Measurements from ENCODE around the gene SMARCAD1.

The SMARCAD1 gene

GRCh38 chr4:94244829-94245185, 37.1 kb downstream of the SMARCAD1 start:
- TF ChIP-seq EZH2phosphoT487 (IDR thresholded peaks at IDR 0.05; ENCODE audit: low read depth), result no peak
- TF ChIP-seq, protein P1, sequence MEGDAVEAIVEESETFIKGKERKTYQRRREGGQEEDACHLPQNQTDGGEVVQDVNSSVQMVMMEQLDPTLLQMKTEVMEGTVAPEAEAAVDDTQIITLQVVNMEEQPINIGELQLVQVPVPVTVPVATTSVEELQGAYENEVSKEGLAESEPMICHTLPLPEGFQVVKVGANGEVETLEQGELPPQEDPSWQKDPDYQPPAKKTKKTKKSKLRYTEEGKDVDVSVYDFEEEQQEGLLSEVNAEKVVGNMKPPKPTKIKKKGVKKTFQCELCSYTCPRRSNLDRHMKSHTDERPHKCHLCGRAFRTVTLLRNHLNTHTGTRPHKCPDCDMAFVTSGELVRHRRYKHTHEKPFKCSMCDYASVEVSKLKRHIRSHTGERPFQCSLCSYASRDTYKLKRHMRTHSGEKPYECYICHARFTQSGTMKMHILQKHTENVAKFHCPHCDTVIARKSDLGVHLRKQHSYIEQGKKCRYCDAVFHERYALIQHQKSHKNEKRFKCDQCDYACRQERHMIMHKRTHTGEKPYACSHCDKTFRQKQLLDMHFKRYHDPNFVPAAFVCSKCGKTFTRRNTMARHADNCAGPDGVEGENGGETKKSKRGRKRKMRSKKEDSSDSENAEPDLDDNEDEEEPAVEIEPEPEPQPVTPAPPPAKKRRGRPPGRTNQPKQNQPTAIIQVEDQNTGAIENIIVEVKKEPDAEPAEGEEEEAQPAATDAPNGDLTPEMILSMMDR (IDR thresholded peaks at IDR 0.05; ENCODE audit: low read depth, low read length), result no peak
- no peak overlapping the region for H3K4me2 ChIP-seq (ENCODE audit: low read length)
- peaks cover 65% of the 10 kb centered on the region for H3K36me3 ChIP-seq (replicated peaks; ENCODE audit: low read depth, low read length)
- no peak overlapping the region for H3K27ac ChIP-seq (ENCODE audit: low read length)
- no peak overlapping the region for H3K4me3 ChIP-seq (ENCODE audit: low read length)
- H3K79me2 ChIP-seq (ENCODE audit: low read length), result no peaks in the 10 kb centered on the region
- no peaks in the 10 kb centered on the region for H4K20me1 ChIP-seq (ENCODE audit: insufficient read depth, low read length)
- peaks cover 6% of the 10 kb centered on the region for H3K4me1 ChIP-seq (ENCODE audit: low read length)
- no peak overlapping the region for H3K9ac ChIP-seq (ENCODE audit: low read length)
- no peaks in the 10 kb centered on the region for H3K27me3 ChIP-seq (ENCODE audit: low read depth, low read length)
- H3K9me3 ChIP-seq (ENCODE audit: insufficient read depth, low read length), result no peaks in the 10 kb centered on the region
- H2AFZ ChIP-seq (ENCODE audit: low read depth, low read length), result no peak overlapping the region

DNA sequence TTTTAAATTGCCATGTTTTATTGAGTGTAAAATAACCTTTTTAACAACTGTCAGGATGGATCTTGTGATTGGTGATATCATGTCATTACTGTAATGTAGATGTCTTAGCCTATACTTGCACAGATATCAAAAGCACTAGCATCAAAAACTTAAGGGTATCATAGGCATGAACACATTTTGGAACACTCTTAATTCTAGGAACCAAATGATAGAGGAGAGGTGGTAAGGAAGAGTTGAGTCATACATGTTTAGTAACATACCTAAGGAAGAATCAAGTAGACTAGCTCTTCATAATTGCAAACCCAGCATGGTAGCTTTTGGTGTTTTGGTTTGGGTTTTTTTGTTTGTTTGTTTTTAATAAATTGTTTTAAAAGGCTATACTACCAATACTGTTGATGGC, 43.4 kb downstream of the SMARCAD1 start:
- Histone ChIP-seq H3K36me3 (replicated peaks; ENCODE audit: low read depth, low read length) (peaks cover 56% of the 10 kb centered on the region), H3K27me3 (ENCODE audit: low read depth, low read length) (no peaks in the 10 kb centered on the region), H3K4me3 (ENCODE audit: low read length) (no peak overlapping the region), H3K79me2 (ENCODE audit: low read length) (no peaks in the 10 kb centered on the region), H3K4me2 (ENCODE audit: low read length) (no peak overlapping the region), H3K4me1 (ENCODE audit: low read length) (peaks cover 4% of the 10 kb centered on the region; the same call in 1 of the 2 replicates), H3K9me3 (ENCODE audit: insufficient read depth, low read length) (no peaks in the 10 kb centered on the region), H3K9ac (ENCODE audit: low read length) (no peak overlapping the region), H4K20me1 (ENCODE audit: insufficient read depth, low read length) (no peaks in the 10 kb centered on the region), H2AFZ (ENCODE audit: low read depth, low read length) (no peak overlapping the region), H3K27ac (ENCODE audit: low read length) (no peak overlapping the region)
- TF ChIP-seq, protein P1 (IDR thresholded peaks at IDR 0.05; ENCODE audit: low read depth, low read length), result no peak
- TF ChIP-seq EZH2phosphoT487 (IDR thresholded peaks at IDR 0.05; ENCODE audit: low read depth), result no peak

GRCh38 chr4:94253036-94253435, 45.4 kb downstream of the SMARCAD1 start:
- Histone ChIP-seq H3K4me2 (ENCODE audit: low read length) (no peak overlapping the region), H3K36me3 (replicated peaks; ENCODE audit: low read depth, low read length) (peaks cover 42% of the 10 kb centered on the region), H3K9me3 (ENCODE audit: insufficient read depth, low read length) (no peaks in the 10 kb centered on the region), H2AFZ (ENCODE audit: low read depth, low read length) (no peak overlapping the region), H3K27ac (ENCODE audit: low read length) (no peak overlapping the region), H3K4me1 (ENCODE audit: low read length) (peaks cover 5% of the 10 kb centered on the region; the same call in 1 of the 2 replicates), H3K4me3 (ENCODE audit: low read length) (no peak overlapping the region), H3K27me3 (ENCODE audit: low read depth, low read length) (no peaks in the 10 kb centered on the region), H3K79me2 (ENCODE audit: low read length) (no peaks in the 10 kb centered on the region), H4K20me1 (ENCODE audit: insufficient read depth, low read length) (no peaks in the 10 kb centered on the region), H3K9ac (ENCODE audit: low read length) (no peak overlapping the region)
- no peak for TF ChIP-seq EZH2phosphoT487 (IDR thresholded peaks at IDR 0.05; ENCODE audit: low read depth)
- TF ChIP-seq, protein P1 (IDR thresholded peaks at IDR 0.05; ENCODE audit: low read depth, low read length), result no peak

GRCh38 chr4:94256144-94256783, 48.6 kb downstream of the SMARCAD1 start:
- Histone ChIP-seq H2AFZ (ENCODE audit: low read depth, low read length) (no peak overlapping the region), H3K27me3 (ENCODE audit: low read depth, low read length) (no peaks in the 10 kb centered on the region), H3K79me2 (ENCODE audit: low read length) (no peaks in the 10 kb centered on the region), H3K9me3 (ENCODE audit: insufficient read depth, low read length) (no peaks in the 10 kb centered on the region), H3K4me3 (ENCODE audit: low read length) (no peak overlapping the region), H3K4me1 (ENCODE audit: low read length) (peaks cover 5% of the 10 kb centered on the region; the same call in 1 of the 2 replicates), H3K9ac (ENCODE audit: low read length) (no peak overlapping the region), H3K36me3 (replicated peaks; ENCODE audit: low read depth, low read length) (peaks cover 23% of the 10 kb centered on the region), H3K27ac (ENCODE audit: low read length) (no peak overlapping the region), H4K20me1 (ENCODE audit: insufficient read depth, low read length) (no peaks in the 10 kb centered on the region), H3K4me2 (ENCODE audit: low read length) (no peak overlapping the region)
- TF ChIP-seq, protein P1 (IDR thresholded peaks at IDR 0.05; ENCODE audit: low read depth, low read length), result no peak
- TF ChIP-seq EZH2phosphoT487 (IDR thresholded peaks at IDR 0.05; ENCODE audit: low read depth), result no peak

Data from OCI-LY3 (cell line).